ENCODE data around the gene IFNL4. TPM values are rescaled to one million over a fixed set of nuclear protein-coding genes. Genes with fewer than 3 reads are reported as not detected.
A peak's percentile ranks its signal among the peaks of the same experiment; 100 is the strongest.

The IFNL4 gene
- total and polyA plus RNA-seq, 9 of the 15 experiments (the other 6 are each of a cell fraction or from before 2014, with no cell fraction given) = not detected

DNA sequence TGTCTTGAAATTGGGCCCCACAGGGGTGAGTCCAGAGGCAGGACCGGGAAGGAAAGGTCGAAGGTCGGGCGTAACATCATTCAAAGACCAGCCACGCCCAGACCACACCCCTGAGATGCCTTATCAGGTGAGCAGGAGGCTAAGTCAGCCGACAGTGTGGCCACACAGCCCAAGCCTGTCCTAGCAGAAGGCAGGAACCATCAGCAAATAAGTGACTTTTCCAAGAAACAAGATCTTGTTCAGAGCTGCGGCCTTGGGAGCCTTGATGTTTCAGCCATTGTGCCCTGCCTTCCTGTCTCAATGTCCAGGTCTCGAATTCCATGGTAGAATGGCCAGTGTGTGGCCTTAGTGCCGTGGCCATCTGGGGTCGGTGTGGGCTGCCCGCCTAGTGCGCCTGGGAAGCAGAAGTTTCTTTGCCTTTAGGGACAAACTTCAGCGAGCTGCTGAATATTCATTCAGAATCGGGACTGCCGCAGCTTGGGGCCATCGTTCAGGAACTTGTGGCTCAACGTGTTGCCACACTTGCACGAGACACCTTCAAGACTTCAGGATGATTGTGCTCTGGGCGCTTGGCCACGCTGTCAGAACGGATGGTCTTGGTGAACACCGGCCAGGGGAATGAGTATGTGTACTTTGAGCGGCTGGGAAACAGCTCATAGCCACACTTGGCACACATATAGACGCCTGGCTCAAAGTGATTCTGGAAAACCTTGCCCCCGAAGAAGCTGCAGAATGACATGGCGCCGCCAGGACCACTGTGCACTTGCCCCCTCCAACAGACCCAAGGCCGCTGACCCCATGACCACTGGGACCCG lies 6.1 kb upstream of the IFNL4 start (continued):
- TF ChIP-seq, protein P1, sequence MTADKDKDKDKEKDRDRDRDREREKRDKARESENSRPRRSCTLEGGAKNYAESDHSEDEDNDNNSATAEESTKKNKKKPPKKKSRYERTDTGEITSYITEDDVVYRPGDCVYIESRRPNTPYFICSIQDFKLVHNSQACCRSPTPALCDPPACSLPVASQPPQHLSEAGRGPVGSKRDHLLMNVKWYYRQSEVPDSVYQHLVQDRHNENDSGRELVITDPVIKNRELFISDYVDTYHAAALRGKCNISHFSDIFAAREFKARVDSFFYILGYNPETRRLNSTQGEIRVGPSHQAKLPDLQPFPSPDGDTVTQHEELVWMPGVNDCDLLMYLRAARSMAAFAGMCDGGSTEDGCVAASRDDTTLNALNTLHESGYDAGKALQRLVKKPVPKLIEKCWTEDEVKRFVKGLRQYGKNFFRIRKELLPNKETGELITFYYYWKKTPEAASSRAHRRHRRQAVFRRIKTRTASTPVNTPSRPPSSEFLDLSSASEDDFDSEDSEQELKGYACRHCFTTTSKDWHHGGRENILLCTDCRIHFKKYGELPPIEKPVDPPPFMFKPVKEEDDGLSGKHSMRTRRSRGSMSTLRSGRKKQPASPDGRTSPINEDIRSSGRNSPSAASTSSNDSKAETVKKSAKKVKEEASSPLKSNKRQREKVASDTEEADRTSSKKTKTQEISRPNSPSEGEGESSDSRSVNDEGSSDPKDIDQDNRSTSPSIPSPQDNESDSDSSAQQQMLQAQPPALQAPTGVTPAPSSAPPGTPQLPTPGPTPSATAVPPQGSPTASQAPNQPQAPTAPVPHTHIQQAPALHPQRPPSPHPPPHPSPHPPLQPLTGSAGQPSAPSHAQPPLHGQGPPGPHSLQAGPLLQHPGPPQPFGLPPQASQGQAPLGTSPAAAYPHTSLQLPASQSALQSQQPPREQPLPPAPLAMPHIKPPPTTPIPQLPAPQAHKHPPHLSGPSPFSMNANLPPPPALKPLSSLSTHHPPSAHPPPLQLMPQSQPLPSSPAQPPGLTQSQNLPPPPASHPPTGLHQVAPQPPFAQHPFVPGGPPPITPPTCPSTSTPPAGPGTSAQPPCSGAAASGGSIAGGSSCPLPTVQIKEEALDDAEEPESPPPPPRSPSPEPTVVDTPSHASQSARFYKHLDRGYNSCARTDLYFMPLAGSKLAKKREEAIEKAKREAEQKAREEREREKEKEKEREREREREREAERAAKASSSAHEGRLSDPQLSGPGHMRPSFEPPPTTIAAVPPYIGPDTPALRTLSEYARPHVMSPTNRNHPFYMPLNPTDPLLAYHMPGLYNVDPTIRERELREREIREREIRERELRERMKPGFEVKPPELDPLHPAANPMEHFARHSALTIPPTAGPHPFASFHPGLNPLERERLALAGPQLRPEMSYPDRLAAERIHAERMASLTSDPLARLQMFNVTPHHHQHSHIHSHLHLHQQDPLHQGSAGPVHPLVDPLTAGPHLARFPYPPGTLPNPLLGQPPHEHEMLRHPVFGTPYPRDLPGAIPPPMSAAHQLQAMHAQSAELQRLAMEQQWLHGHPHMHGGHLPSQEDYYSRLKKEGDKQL (CRISPR knock-in tag; IDR thresholded peaks at IDR 0.05; ENCODE audit: borderline replicate concordance) = peak; percentile 85; the same call in 1 of the 2 replicates
- TF ChIP-seq PHB2 (IDR thresholded peaks at IDR 0.05; ENCODE audit: low read depth) = no peak
- TF ChIP-seq BHLHE40 (IDR thresholded peaks at IDR 0.05; ENCODE audit: low read length) = peak; percentile 96
- no peak for TF ChIP-seq ETV6 (IDR thresholded peaks at IDR 0.05; ENCODE audit: borderline replicate concordance in 1 of 2, low read depth in 2 of 2, low read length in 1 of 2)
- no peak for TF ChIP-seq ETV6 (CRISPR knock-in tag; IDR thresholded peaks at IDR 0.05; ENCODE audit: borderline replicate concordance)
- peak; percentile 52 for TF ChIP-seq CXXC5 (CRISPR knock-in tag; IDR thresholded peaks at IDR 0.05)
- no peak for TF ChIP-seq ZNF586 (CRISPR knock-in tag; conservative IDR thresholded peaks at IDR 0.05)

Data from K562 (cell line).